B cell (primary cell): ENCODE measurements around the gene FARP1. TPM values are rescaled to one million over a fixed set of nuclear protein-coding genes. Genes with fewer than 3 reads are reported as not detected.

Source experiments
- ATAC-seq: fragments of 200-7000 bp; cut with Tn5 transposase; one replicate; pipeline ENCODE4 v1.10.0; 2021; ENCODE audit warnings: low read depth, mild to moderate bottlenecking, moderate number of reproducible peaks, moderate library complexity
- CTCF ChIA-PET: fragments of 350-600 bp; sonication (Branson Sonifier 250); formaldehyde crosslinking; loops from one replicate; lab custom pipeline; 2021; ENCODE audit warnings: antibody characterized with exemption, inconsistent platforms; lab: Charles Lee
- POLR2A ChIA-PET: fragments of 350-600 bp; sonication (Branson Sonifier 250); formaldehyde crosslinking; loops from one replicate; lab custom pipeline; 2021; ENCODE audit warnings: antibody characterized with exemption; lab: Charles Lee
- DNase-seq: peaks from one replicate; pipeline ENCODE4 v3.0.0; 2013
- H2AFZ ChIP-seq: 2 replicates; pipeline ENCODE4 v1.6.1; 2012; ENCODE audit warnings: mild to moderate bottlenecking, low read depth, low read length; ENCODE audit not compliant: insufficient read depth, poor library complexity, severe bottlenecking
- H3K27ac ChIP-seq, 2 donors: 1 replicate in 1 of 2; 2 replicates in 1 of 2; pipeline ENCODE4 v1.5.1; 2012 to 2013; ENCODE audit warnings: low read length in 2 of 2, mild to moderate bottlenecking in 2 of 2, moderate library complexity in 1 of 2
- H3K27me3 ChIP-seq, 4 experiments: fragments of 200-600 bp in 1 of 4; sonication (generic) in 1 of 4; replicated peaks in 1 of 4; 1 replicate in 2 of 4; 2 replicates in 2 of 4; pipeline versions ENCODE4 v1.6.1 to v1.7.0; 2013 to 2016; ENCODE audit warnings: low read length in 3 of 4, mild to moderate bottlenecking in 2 of 4, mixed read lengths in 1 of 4, moderate library complexity in 1 of 4; ENCODE audit not compliant: insufficient read depth in 4 of 4, control insufficient read depth in 3 of 4; ENCODE audit errors: control extremely low read depth in 1 of 4
- H3K36me3 ChIP-seq, 2 experiments: replicated peaks in 1 of 2; 1 replicate in 1 of 2; 2 replicates in 1 of 2; pipeline versions ENCODE4 v1.6.1 to v1.7.1; 2013; ENCODE audit warnings: low read length in 1 of 2; ENCODE audit not compliant: insufficient read depth in 2 of 2, control insufficient read depth in 1 of 2; ENCODE audit errors: control extremely low read depth in 1 of 2, extremely low read depth in 1 of 2
- H3K4me1 ChIP-seq, 2 donors: fragments of 200-600 bp in 1 of 2; sonication (generic) in 1 of 2; 1 replicate in 1 of 2; 2 replicates in 1 of 2; pipeline versions ENCODE4 v1.5.1 to v1.6.1; 2013 to 2017; ENCODE audit warnings: low read length in 2 of 2; ENCODE audit not compliant: control insufficient read depth in 2 of 2, insufficient read depth in 2 of 2
- H3K4me2 ChIP-seq: replicated peaks from 2 replicates; pipeline ENCODE3; 2012; ENCODE audit warnings: mild to moderate bottlenecking, low read depth, low read length; ENCODE audit not compliant: poor library complexity, severe bottlenecking
- H3K4me3 ChIP-seq, 5 experiments: fragments of 200-600 bp in 1 of 5; sonication (generic) in 1 of 5; 1 replicate in 3 of 5; 2 replicates in 2 of 5; pipeline versions ENCODE4 v1.5.1 to v1.7.0; 2011 to 2016; ENCODE audit warnings: low read length in 4 of 5, mild to moderate bottlenecking in 4 of 5, low read depth in 2 of 5, control low read depth in 1 of 5, moderate library complexity in 1 of 5; ENCODE audit not compliant: insufficient read depth in 1 of 5; ENCODE audit errors: control extremely low read depth in 1 of 5, extremely low read depth in 1 of 5
- H3K79me2 ChIP-seq: fragments of 200-600 bp; sonication (generic); one replicate; pipeline ENCODE4 v1.6.0; 2016; ENCODE audit warnings: low read length; ENCODE audit not compliant: control insufficient read depth, insufficient read depth
- H3K9ac ChIP-seq: fragments of 200-600 bp; sonication (generic); 2 replicates; pipeline ENCODE4 v1.6.1; 2017; ENCODE audit warnings: mild to moderate bottlenecking, low read length, moderate library complexity
- H3K9me3 ChIP-seq, 3 donors: one replicate each; pipeline versions ENCODE4 v1.6.1 to v1.7.1; 2013; ENCODE audit warnings: low read length in 2 of 3; ENCODE audit not compliant: control insufficient read depth in 2 of 3, insufficient read depth in 1 of 3; ENCODE audit errors: control extremely low read depth in 1 of 3
- H4K20me1 ChIP-seq: 2 replicates; pipeline ENCODE4 v1.6.0; 2012; ENCODE audit warnings: mild to moderate bottlenecking, low read length; ENCODE audit not compliant: insufficient read depth, control insufficient read depth, poor library complexity, severe bottlenecking
- H3K27ac Mint-ChIP-seq: one replicate; pipeline ENCODE4 v1.8.0; 2021; ENCODE audit warnings: mixed read lengths
- H3K27me3 Mint-ChIP-seq: one replicate; pipeline ENCODE4 v1.8.0; 2021; ENCODE audit warnings: mixed read lengths
- H3K4me1 Mint-ChIP-seq: one replicate; pipeline ENCODE4 v1.8.0; 2021; ENCODE audit warnings: mixed read lengths
- H3K4me3 Mint-ChIP-seq: one replicate; pipeline ENCODE4 v1.8.0; 2021; ENCODE audit warnings: mixed read lengths
- H3K9me3 Mint-ChIP-seq: one replicate; pipeline ENCODE4 v1.8.0; 2022; ENCODE audit warnings: mixed read lengths; ENCODE audit not compliant: insufficient read depth
- EZH2 ChIP-seq: IDR thresholded peaks from 2 replicates; pipeline ENCODE4 v1.6.1; 2012; ENCODE audit warnings: borderline replicate concordance, low read depth, mild to moderate bottlenecking, moderate library complexity, low read length; ENCODE audit not compliant: insufficient read depth, poor library complexity, severe bottlenecking
- WGBS: methylation state at CpG from one replicate; pipeline ENCODE4 v1.1.5; 2013; ENCODE audit warnings: missing lambda C conversion rate; ENCODE audit not compliant: insufficient coverage; 5-methylcytosine and 5-hydroxymethylcytosine counted together
- intact Hi-C: fragments of 100-400 bp; cut with micrococcal nuclease; formaldehyde crosslinking; loops from one replicate; pipeline ENCODE4 v1.10.0; 2022
- polyA plus RNA-seq: library from polyadenylated mRNA; depleted of rRNA; stranded (reverse); fragments of >200 nt; gene quantifications from 2 replicates; pipeline ENCODE4 v1.2.3, GENCODE V29; 2012
- total RNA-seq, 2 donors: library from RNA; stranded (reverse); fragments of 120-200 nt in 1 of 2; gene quantifications; 1 replicate in 1 of 2; 2 replicates in 1 of 2; pipeline versions ENCODE4 v1.2.3 to v1.2.4, GENCODE V29; 2013 to 2022
- TF ChIP-seq, protein P1 (sequence below): fragments of 200-600 bp; IDR thresholded peaks from one replicate; pipeline ENCODE4 v1.8.0; 2022; ENCODE audit warnings: antibody characterized with exemption, mild to moderate bottlenecking

The FARP1 gene
- total and polyA plus RNA-seq, 2 donors (not counting 1 experiment from before 2014, with no cell fraction given): 0.15 to 1.5 TPM

GRCh38 chr13:98371516-98372023 is 228.7 kb downstream of the FARP1 start:
- H3K79me2 ChIP-seq: no peaks in the 10 kb centered on the region
- H2AFZ ChIP-seq: no peak overlapping the region
- DNase-seq (no peak), ATAC-seq (no peak)
- H3K27ac Mint-ChIP-seq: no peak overlapping the region
- H3K27me3 ChIP-seq: peaks cover 0 to 5% (median 0%) of the 10 kb centered on the region in 4 experiments
- no peak overlapping the region for H3K4me3 Mint-ChIP-seq
- TF ChIP-seq, protein P1, sequence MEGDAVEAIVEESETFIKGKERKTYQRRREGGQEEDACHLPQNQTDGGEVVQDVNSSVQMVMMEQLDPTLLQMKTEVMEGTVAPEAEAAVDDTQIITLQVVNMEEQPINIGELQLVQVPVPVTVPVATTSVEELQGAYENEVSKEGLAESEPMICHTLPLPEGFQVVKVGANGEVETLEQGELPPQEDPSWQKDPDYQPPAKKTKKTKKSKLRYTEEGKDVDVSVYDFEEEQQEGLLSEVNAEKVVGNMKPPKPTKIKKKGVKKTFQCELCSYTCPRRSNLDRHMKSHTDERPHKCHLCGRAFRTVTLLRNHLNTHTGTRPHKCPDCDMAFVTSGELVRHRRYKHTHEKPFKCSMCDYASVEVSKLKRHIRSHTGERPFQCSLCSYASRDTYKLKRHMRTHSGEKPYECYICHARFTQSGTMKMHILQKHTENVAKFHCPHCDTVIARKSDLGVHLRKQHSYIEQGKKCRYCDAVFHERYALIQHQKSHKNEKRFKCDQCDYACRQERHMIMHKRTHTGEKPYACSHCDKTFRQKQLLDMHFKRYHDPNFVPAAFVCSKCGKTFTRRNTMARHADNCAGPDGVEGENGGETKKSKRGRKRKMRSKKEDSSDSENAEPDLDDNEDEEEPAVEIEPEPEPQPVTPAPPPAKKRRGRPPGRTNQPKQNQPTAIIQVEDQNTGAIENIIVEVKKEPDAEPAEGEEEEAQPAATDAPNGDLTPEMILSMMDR: no peak
- TF ChIP-seq EZH2: no peak
- 100% methylated on average over 3 of the region's 5 CpGs for WGBS
- peaks cover 0 to 13% (median 0%) of the 10 kb centered on the region in 3 donors for H3K9me3 ChIP-seq
- CTCF ChIA-PET: no interaction called here
- no peak overlapping the region for H3K27ac ChIP-seq
- POLR2A ChIA-PET: no interaction called here
- H3K4me1 ChIP-seq: no peaks in the 10 kb centered on the region
- intact Hi-C loops: no loop called here
- H3K4me2 ChIP-seq: no peak overlapping the region
- peaks cover 7% of the 10 kb centered on the region for H3K9me3 Mint-ChIP-seq
- H3K9ac ChIP-seq: no peak overlapping the region
- no peaks in the 10 kb centered on the region for H3K36me3 ChIP-seq
- peaks cover 11% of the 10 kb centered on the region for H3K27me3 Mint-ChIP-seq
- no peaks in the 10 kb centered on the region for H4K20me1 ChIP-seq
- H3K4me1 Mint-ChIP-seq: no peaks in the 10 kb centered on the region
- no peak overlapping the region for H3K4me3 ChIP-seq

DNA sequence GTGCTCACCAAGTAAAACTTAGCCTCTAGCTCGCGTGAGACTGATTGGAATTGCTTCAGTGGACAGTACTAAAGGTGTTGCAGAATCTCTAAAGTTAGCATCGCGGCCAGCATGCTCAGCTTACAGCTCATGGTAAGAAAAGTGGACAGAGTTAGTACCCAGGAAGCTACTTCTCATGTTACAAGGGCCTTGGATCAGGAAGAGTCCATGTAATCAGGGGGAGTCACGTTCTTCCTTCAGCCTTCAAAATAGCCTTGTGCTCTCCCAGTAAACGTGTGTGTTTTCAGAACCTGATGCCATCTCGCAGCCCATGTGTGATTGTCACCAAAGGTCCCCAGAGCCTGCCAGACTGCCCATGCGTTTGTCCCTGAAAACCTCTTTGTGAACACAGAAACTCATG is 230.0 kb downstream of the FARP1 start:
- H3K36me3 ChIP-seq: no peaks in the 10 kb centered on the region
- ATAC-seq (no peak), DNase-seq (no peak)
- WGBS: 91% methylated on average over 7 of the region's 8 CpGs
- H3K4me3 ChIP-seq: no peak overlapping the region
- no peak overlapping the region for H2AFZ ChIP-seq
- H3K4me1 ChIP-seq: no peaks in the 10 kb centered on the region
- Mint-ChIP-seq H3K27me3 (peaks cover 11% of the 10 kb centered on the region), H3K27ac (no peak overlapping the region), H3K4me3 (no peak overlapping the region), H3K4me1 (no peaks in the 10 kb centered on the region), H3K9me3 (peaks cover 7% of the 10 kb centered on the region)
- H3K27ac ChIP-seq: no peak overlapping the region
- H3K79me2 ChIP-seq: no peaks in the 10 kb centered on the region
- CTCF ChIA-PET: no interaction called here
- no peak overlapping the region for H3K9ac ChIP-seq
- POLR2A ChIA-PET: no interaction called here
- H3K4me2 ChIP-seq: no peak overlapping the region
- peaks cover 0 to 5% (median 0%) of the 10 kb centered on the region in 4 experiments for H3K27me3 ChIP-seq
- H4K20me1 ChIP-seq: no peaks in the 10 kb centered on the region
- intact Hi-C loops: no loop called here
- TF ChIP-seq, protein P1: no peak
- no peak for TF ChIP-seq EZH2
- peaks cover 0 to 13% (median 0%) of the 10 kb centered on the region in 3 donors for H3K9me3 ChIP-seq
